Trophoblast cell (in vitro differentiated cells and primary cell): Measurements from ENCODE around the gene FAM204A.

Experiments used
- DNase-seq, 2 donors: peaks; one replicate each; pipeline ENCODE4 v3.0.0-alpha.2; 2016
- H2AFZ ChIP-seq: 2 replicates; pipeline ENCODE4 v1.6.1; 2013; ENCODE audit warnings: low read length, moderate library complexity, mild to moderate bottlenecking; ENCODE audit not compliant: insufficient read depth, poor library complexity
- H2AK5ac ChIP-seq: 2 replicates; pipeline ENCODE4 v1.6.1; 2013; ENCODE audit warnings: mild to moderate bottlenecking, low read length
- H2BK120ac ChIP-seq: 2 replicates; pipeline ENCODE4 v1.6.1; 2013; ENCODE audit warnings: low read length, mild to moderate bottlenecking, moderate library complexity; ENCODE audit not compliant: insufficient read depth, poor library complexity
- H2BK12ac ChIP-seq: 2 replicates; pipeline ENCODE4 v1.6.1; 2013; ENCODE audit warnings: mild to moderate bottlenecking, low read length, moderate library complexity
- H2BK5ac ChIP-seq: 2 replicates; pipeline ENCODE4 v1.6.1; 2013; ENCODE audit warnings: low read length, low read depth, moderate library complexity, mild to moderate bottlenecking; ENCODE audit not compliant: poor library complexity
- H3K14ac ChIP-seq: 2 replicates; pipeline ENCODE4 v1.6.1; 2013; ENCODE audit warnings: mild to moderate bottlenecking, low read length
- H3K18ac ChIP-seq: 2 replicates; pipeline ENCODE4 v1.6.1; 2013; ENCODE audit warnings: mild to moderate bottlenecking, low read length
- H3K23ac ChIP-seq: 2 replicates; pipeline ENCODE4 v1.6.1; 2013; ENCODE audit warnings: low read length
- H3K27ac ChIP-seq: 2 replicates; pipeline ENCODE4 v1.5.1; 2013; ENCODE audit warnings: low read depth, mild to moderate bottlenecking, inconsistent platforms, low read length, moderate library complexity
- H3K27me3 ChIP-seq: 2 replicates; pipeline ENCODE4 v1.6.1; 2013; ENCODE audit warnings: inconsistent platforms, mild to moderate bottlenecking, low read length, moderate library complexity; ENCODE audit not compliant: insufficient read depth
- H3K36me3 ChIP-seq, 2 experiments: 1 replicate in 1 of 2; 2 replicates in 1 of 2; pipeline ENCODE4 v1.6.1; 2013; ENCODE audit warnings: low read length in 2 of 2, mild to moderate bottlenecking in 2 of 2, moderate library complexity in 1 of 2; ENCODE audit not compliant: insufficient read depth in 2 of 2, control insufficient read depth in 1 of 2
- H3K4ac ChIP-seq: 2 replicates; pipeline ENCODE4 v1.6.1; 2013; ENCODE audit warnings: low read depth, mild to moderate bottlenecking, low read length, moderate library complexity
- H3K4me1 ChIP-seq, 2 experiments: 1 replicate in 1 of 2; 2 replicates in 1 of 2; pipeline ENCODE4 v1.6.1; 2013; ENCODE audit warnings: low read length in 2 of 2, mild to moderate bottlenecking in 2 of 2, moderate library complexity in 1 of 2; ENCODE audit not compliant: insufficient read depth in 2 of 2, control insufficient read depth in 1 of 2
- H3K4me2 ChIP-seq: 2 replicates; pipeline ENCODE4 v1.6.1; 2013; ENCODE audit warnings: inconsistent platforms, mild to moderate bottlenecking, low read length, moderate library complexity
- H3K4me3 ChIP-seq: 2 replicates; pipeline ENCODE4 v1.5.1; 2013; ENCODE audit warnings: mild to moderate bottlenecking, low read depth, low read length, inconsistent platforms
- H3K79me1 ChIP-seq: one replicate; pipeline ENCODE4 v1.6.1; 2013; ENCODE audit warnings: low read length
- H3K79me2 ChIP-seq: 2 replicates; pipeline ENCODE4 v1.6.1; 2013; ENCODE audit warnings: low read length, mild to moderate bottlenecking; ENCODE audit not compliant: control insufficient read depth, insufficient read depth, poor library complexity
- H3K9ac ChIP-seq: 2 replicates; pipeline ENCODE4 v1.6.1; 2013; ENCODE audit warnings: mild to moderate bottlenecking, low read length
- H3K9me3 ChIP-seq: 2 replicates; pipeline ENCODE4 v1.6.1; 2013; ENCODE audit warnings: low read depth, mild to moderate bottlenecking, control low read depth, inconsistent platforms, low read length; ENCODE audit not compliant: insufficient read depth
- H4K12ac ChIP-seq: 2 replicates; pipeline ENCODE4 v1.6.1; 2013; ENCODE audit warnings: low read depth, mild to moderate bottlenecking, low read length, moderate library complexity
- H4K8ac ChIP-seq: 2 replicates; pipeline ENCODE4 v1.6.1; 2013; ENCODE audit warnings: low read depth, mild to moderate bottlenecking, low read length, moderate library complexity
- H4K91ac ChIP-seq: one replicate; pipeline ENCODE4 v1.6.1; 2013; ENCODE audit warnings: low read depth, mild to moderate bottlenecking, low read length, moderate library complexity
- WGBS: extraction: QIAGEN DNeasy Blood & Tissue Kit; methylation state at CpG from one replicate; pipeline ENCODE4 v1.1.7; 2013; ENCODE audit warnings: missing lambda C conversion rate; ENCODE audit not compliant: insufficient read length, insufficient coverage; ENCODE audit errors: extremely low coverage; 5-methylcytosine and 5-hydroxymethylcytosine counted together

FAM204A gene

GRCh38 chr10:118333871-118334270 is 8.3 kb downstream of the FAM204A start:
- Histone ChIP-seq H2BK12ac (no peak overlapping the region), H3K4me1 (no peaks in the 10 kb centered on the region), H2BK120ac (no peak overlapping the region), H4K91ac (no peak overlapping the region), H3K4me3 (no peak overlapping the region), H3K36me3 (peaks cover 0 to 14% of the 10 kb centered on the region in 2 experiments), H3K4ac (no peak overlapping the region), H3K18ac (no peak overlapping the region), H3K79me2 (no peaks in the 10 kb centered on the region), H3K23ac (no peak overlapping the region), H2AFZ (no peak overlapping the region), H2AK5ac (no peak overlapping the region), H3K9ac (no peak overlapping the region), H3K4me2 (no peak overlapping the region), H4K12ac (no peak overlapping the region), H3K27ac (no peak overlapping the region), H4K8ac (no peak overlapping the region), H3K27me3 (no peaks in the 10 kb centered on the region), H3K79me1 (no peaks in the 10 kb centered on the region), H3K14ac (no peak overlapping the region), H2BK5ac (no peak overlapping the region), H3K9me3 (no peaks in the 10 kb centered on the region)
- no peak for DNase-seq
- 100% methylated on average over 1 of the region's 3 CpGs for WGBS

- Histone ChIP-seq H4K91ac (no peak overlapping the region), H2AFZ (no peak overlapping the region), H3K4me1 (no peaks in the 10 kb centered on the region), H3K18ac (no peak overlapping the region), H2BK120ac (no peak overlapping the region), H3K4ac (no peak overlapping the region), H3K36me3 (peaks cover 0 to 15% of the 10 kb centered on the region in 2 experiments), H3K4me3 (no peak overlapping the region), H2BK5ac (no peak overlapping the region), H3K9ac (no peak overlapping the region), H2AK5ac (no peak overlapping the region), H3K14ac (no peak overlapping the region), H3K79me1 (no peaks in the 10 kb centered on the region), H3K23ac (no peak overlapping the region), H4K8ac (no peak overlapping the region), H3K4me2 (no peak overlapping the region), H4K12ac (no peak overlapping the region), H3K79me2 (no peaks in the 10 kb centered on the region), H3K27me3 (no peaks in the 10 kb centered on the region), H2BK12ac (no peak overlapping the region), H3K27ac (no peak overlapping the region), H3K9me3 (no peaks in the 10 kb centered on the region)
- no peak for DNase-seq
- no CpG with 5 or more reads among the region's 4 CpGs for WGBS
Measured at GRCh38 chr10:118332948-118333710, 9.0 kb downstream of the FAM204A start.

DNA sequence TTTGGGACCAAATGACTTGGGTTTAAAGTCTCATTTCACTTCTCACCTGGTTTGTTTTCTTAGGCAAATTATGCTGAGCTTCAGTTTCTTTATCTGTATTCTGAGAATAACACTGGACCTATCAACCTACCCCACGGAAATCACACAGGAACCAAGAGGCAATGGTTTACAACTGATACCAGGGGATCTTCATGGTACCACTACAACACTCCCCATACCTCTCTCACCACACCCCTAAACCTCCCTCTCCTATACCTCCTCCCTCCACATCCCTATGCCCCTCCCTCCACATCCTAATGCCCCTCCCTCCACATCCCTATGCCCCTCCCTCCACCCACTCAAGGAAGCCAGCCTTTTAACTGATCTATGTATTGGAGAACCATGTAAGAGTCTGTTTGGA is 9.9 kb downstream of the FAM204A start:
- Histone ChIP-seq H3K79me1 (no peaks in the 10 kb centered on the region), H3K4me3 (no peak overlapping the region), H3K27ac (no peak overlapping the region), H3K36me3 (peaks cover 0 to 21% of the 10 kb centered on the region in 2 experiments), H2BK5ac (no peak overlapping the region), H3K18ac (no peak overlapping the region), H3K9me3 (no peaks in the 10 kb centered on the region), H3K4me1 (no peaks in the 10 kb centered on the region), H3K27me3 (no peaks in the 10 kb centered on the region), H2AK5ac (no peak overlapping the region), H2AFZ (no peak overlapping the region), H4K8ac (no peak overlapping the region), H3K4ac (no peak overlapping the region), H3K9ac (no peak overlapping the region), H3K14ac (no peak overlapping the region), H4K91ac (no peak overlapping the region), H2BK120ac (no peak overlapping the region), H2BK12ac (no peak overlapping the region), H3K4me2 (no peak overlapping the region), H3K79me2 (no peaks in the 10 kb centered on the region), H4K12ac (no peak overlapping the region), H3K23ac (no peak overlapping the region)
- no CpG with 5 or more reads among the region's 1 CpG for WGBS
- no peak for DNase-seq

DNA sequence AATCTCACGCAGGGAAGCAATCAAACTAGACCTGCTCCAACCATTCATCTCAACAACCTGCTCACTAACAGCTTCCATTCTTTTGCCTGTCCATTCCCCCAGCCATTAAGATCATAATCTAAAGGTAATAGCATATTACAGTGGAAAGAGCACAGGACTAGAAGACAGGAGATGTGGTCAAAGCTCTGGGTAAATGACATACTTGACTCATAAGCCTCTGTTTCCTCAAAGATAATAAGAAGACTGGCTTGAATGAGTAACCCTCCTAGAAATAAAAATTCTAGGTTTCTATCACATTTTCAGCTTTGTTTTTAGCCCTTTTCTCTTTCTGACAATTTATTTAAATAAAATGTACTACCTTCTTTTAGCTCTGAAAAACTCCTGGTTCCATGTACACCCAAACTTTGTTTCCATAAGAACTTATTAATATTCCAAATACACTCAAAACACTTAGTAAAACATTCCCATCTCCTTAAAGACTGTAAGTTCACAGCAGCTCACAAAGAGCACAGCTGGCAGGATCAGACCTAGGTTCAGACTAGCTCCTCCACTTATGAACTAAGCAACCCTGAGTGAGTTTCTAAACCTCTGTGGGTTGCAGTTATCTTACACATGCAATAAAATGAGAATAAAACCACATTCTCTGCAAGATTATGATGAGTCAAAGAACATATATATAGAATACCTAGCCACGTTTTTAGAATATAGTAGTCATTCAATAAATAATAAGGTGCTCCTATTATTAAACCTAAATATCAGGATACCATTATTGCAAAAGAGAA is 11.6 kb downstream of the FAM204A start:
- Histone ChIP-seq H2AFZ (no peak overlapping the region), H2BK5ac (no peak overlapping the region), H2BK12ac (no peak overlapping the region), H3K9me3 (no peaks in the 10 kb centered on the region), H3K27ac (no peak overlapping the region), H3K79me2 (no peaks in the 10 kb centered on the region), H4K12ac (no peak overlapping the region), H3K4me3 (no peak overlapping the region), H3K4ac (no peak overlapping the region), H3K9ac (no peak overlapping the region), H4K8ac (no peak overlapping the region), H3K4me1 (no peaks in the 10 kb centered on the region), H2BK120ac (no peak overlapping the region), H3K27me3 (no peaks in the 10 kb centered on the region), H3K36me3 (peaks cover 0 to 23% of the 10 kb centered on the region in 2 experiments), H2AK5ac (no peak overlapping the region), H3K79me1 (no peaks in the 10 kb centered on the region), H3K23ac (no peak overlapping the region), H4K91ac (no peak overlapping the region), H3K4me2 (no peak overlapping the region), H3K14ac (no peak overlapping the region), H3K18ac (no peak overlapping the region)
- DNase-seq, result no peak
- no CpG with 5 or more reads among the region's 2 CpGs for WGBS
